HG02763 (cell line): Measurements from ENCODE around the gene EXOC6.
"Not testable (repeated sequence)": the region's sequence is repeated elsewhere in the genome, so short reads cannot be mapped to it uniquely, and the experiment has no call there.

Source experiments
- ATAC-seq: cut with Tn5 transposase; IDR thresholded peaks from one replicate; pipeline ENCODE4 v1.9.1; 2021; ENCODE audit warnings: mild to moderate bottlenecking, moderate library complexity; ENCODE audit not compliant: unreplicated experiment

The EXOC6 gene

GRCh38 chr10:92876509-92877036, 28.3 kb downstream of the EXOC6 start:
- ATAC-seq = no peak

GRCh38 chr10:92880233-92880861, 32.0 kb downstream of the EXOC6 start:
- no peak for ATAC-seq

- no peak for ATAC-seq
Observed at GRCh38 chr10:92880917-92881316, 32.6 kb downstream of the EXOC6 start.

- ATAC-seq = no peak
Observed at GRCh38 chr10:92886334-92886961, 38.1 kb downstream of the EXOC6 start.

GRCh38 chr10:92890471-92890870, 42.2 kb downstream of the EXOC6 start:
- ATAC-seq = no peak

GRCh38 chr10:92891885-92892690, 43.8 kb downstream of the EXOC6 start:
- no peak for ATAC-seq

- ATAC-seq = no peak
Observed at GRCh38 chr10:92892691-92893054, 44.4 kb downstream of the EXOC6 start.

- ATAC-seq = no peak
Observed at GRCh38 chr10:92894081-92894655, 45.8 kb downstream of the EXOC6 start.

GRCh38 chr10:92897916-92898315, 49.6 kb downstream of the EXOC6 start:
- ATAC-seq = no peak

GRCh38 chr10:92901819-92902251, 53.5 kb downstream of the EXOC6 start:
- no peak for ATAC-seq

GRCh38 chr10:92903633-92904032, 55.3 kb downstream of the EXOC6 start:
- ATAC-seq = no peak

GRCh38 chr10:92907280-92907679, 59.0 kb downstream of the EXOC6 start:
- no peak for ATAC-seq

- not testable (repeated sequence) for ATAC-seq
Observed at GRCh38 chr10:92912631-92913030, 64.3 kb downstream of the EXOC6 start.

- no peak for ATAC-seq
Observed at GRCh38 chr10:92913973-92914372, 65.7 kb downstream of the EXOC6 start.

- ATAC-seq = no peak
Observed at GRCh38 chr10:92914478-92915325, 66.4 kb downstream of the EXOC6 start.

GRCh38 chr10:92915892-92916291, 67.6 kb downstream of the EXOC6 start:
- ATAC-seq = no peak

GRCh38 chr10:92916433-92916832, 68.1 kb downstream of the EXOC6 start:
- no peak for ATAC-seq

- no peak for ATAC-seq
Observed at GRCh38 chr10:92918603-92919002, 70.3 kb downstream of the EXOC6 start.

GRCh38 chr10:92920866-92921265, 72.5 kb downstream of the EXOC6 start:
- no peak for ATAC-seq

- no peak for ATAC-seq
Observed at GRCh38 chr10:92923416-92923815, 75.1 kb downstream of the EXOC6 start.
